SK-N-SH treated with all-trans-retinoic acid at 6 μM for 48 hours (cell line): Measurements from ENCODE around the gene HLCS.

Experiments
- ATAC-seq: fragments of 200-7000 bp; cut with Tn5 transposase; 3 replicates; pipeline ENCODE4 v1.9.1; 2020; ENCODE audit warnings: mild to moderate bottlenecking, moderate library complexity
- BACH2 ChIP-seq: fragments of 250-450 bp; sonication (Bioruptor Pico); IDR thresholded peaks from 2 replicates; pipeline ENCODE4 v1.9.0; 2021; ENCODE audit warnings: mild to moderate bottlenecking, borderline replicate concordance
- CREB5 ChIP-seq: fragments of 250-450 bp; sonication (Bioruptor Pico); IDR thresholded peaks from 2 replicates; pipeline ENCODE4 v1.5.1; 2020; ENCODE audit warnings: low read depth, mild to moderate bottlenecking, moderate library complexity
- CSDC2 ChIP-seq: fragments of 250-450 bp; sonication (Bioruptor Pico); IDR thresholded peaks from 2 replicates; pipeline ENCODE4 v1.5.0; 2020; ENCODE audit warnings: mild to moderate bottlenecking, moderate library complexity
- CSRNP3 ChIP-seq: fragments of 250-450 bp; sonication (Bioruptor Pico); IDR thresholded peaks from 2 replicates; pipeline ENCODE4 v1.5.1; 2021; ENCODE audit warnings: mild to moderate bottlenecking, moderate library complexity
- ESRRG ChIP-seq: fragments of 250-450 bp; sonication (Bioruptor Pico); IDR thresholded peaks from 2 replicates; pipeline ENCODE4 v1.6.1; 2021; ENCODE audit warnings: mild to moderate bottlenecking
- GLIS3 ChIP-seq: fragments of 250-450 bp; sonication (Bioruptor Pico); IDR thresholded peaks from 2 replicates; pipeline ENCODE4 v1.5.0; 2020; ENCODE audit warnings: mild to moderate bottlenecking, moderate library complexity
- OSR1 ChIP-seq: fragments of 250-450 bp; sonication (Bioruptor Pico); IDR thresholded peaks from 2 replicates; pipeline ENCODE4 v1.8.0; 2022; ENCODE audit warnings: moderate library complexity, mild to moderate bottlenecking, inconsistent platforms
- PATZ1 ChIP-seq: fragments of 250-450 bp; sonication (Bioruptor Pico); IDR thresholded peaks from 2 replicates; pipeline ENCODE4 v1.8.0; 2020; ENCODE audit warnings: mild to moderate bottlenecking, moderate library complexity, borderline replicate concordance
- POU6F1 ChIP-seq: fragments of 250-450 bp; sonication (Bioruptor Pico); IDR thresholded peaks from 2 replicates; pipeline ENCODE4 v1.8.0; 2021; ENCODE audit warnings: low read depth, mild to moderate bottlenecking, moderate library complexity, borderline replicate concordance
- PPARA ChIP-seq: fragments of 250-450 bp; sonication (Bioruptor Pico); IDR thresholded peaks from 2 replicates; pipeline ENCODE4 v1.5.0; 2020; ENCODE audit warnings: mild to moderate bottlenecking, borderline replicate concordance
- RARB ChIP-seq: fragments of 250-450 bp; sonication (Bioruptor Pico); IDR thresholded peaks from 2 replicates; pipeline ENCODE4 v1.8.0; 2021; ENCODE audit warnings: mild to moderate bottlenecking, moderate library complexity
- SNAI2 ChIP-seq: fragments of 250-450 bp; sonication (Bioruptor Pico); IDR thresholded peaks from 2 replicates; pipeline ENCODE4 v1.5.0; 2020; ENCODE audit warnings: mild to moderate bottlenecking, moderate library complexity
- TOX ChIP-seq: fragments of 250-450 bp; sonication (Bioruptor Pico); IDR thresholded peaks from 2 replicates; pipeline ENCODE4 v1.8.0; 2021; ENCODE audit warnings: mild to moderate bottlenecking, moderate library complexity, borderline replicate concordance
- TSHZ2 ChIP-seq: fragments of 250-450 bp; sonication (Bioruptor Pico); IDR thresholded peaks from 2 replicates; pipeline ENCODE4 v1.5.0; 2020; ENCODE audit warnings: mild to moderate bottlenecking, moderate library complexity
- ZFP3 ChIP-seq: fragments of 250-450 bp; sonication (Bioruptor Pico); IDR thresholded peaks from 2 replicates; pipeline ENCODE4 v1.5.0; 2020; ENCODE audit warnings: mild to moderate bottlenecking, moderate library complexity
- ZFP30 ChIP-seq: fragments of 450-650 bp; formaldehyde crosslinking; IDR thresholded peaks from 2 replicates; pipeline ENCODE4 v1.5.0; 2022; ENCODE audit warnings: mild to moderate bottlenecking, moderate library complexity
- ZNF565 ChIP-seq: fragments of 450-650 bp; formaldehyde crosslinking; conservative IDR thresholded peaks from 2 replicates; pipeline ENCODE4 v1.5.0; 2020; ENCODE audit warnings: low read depth, mild to moderate bottlenecking, moderate library complexity
- ZNF70 ChIP-seq: fragments of 450-650 bp; formaldehyde crosslinking; IDR thresholded peaks from 2 replicates; pipeline ENCODE4 v1.5.0; 2020; ENCODE audit warnings: mild to moderate bottlenecking, moderate library complexity
- ZNF8 ChIP-seq: fragments of 450-650 bp; formaldehyde crosslinking; IDR thresholded peaks from 2 replicates; pipeline ENCODE4 v1.5.0; 2020; ENCODE audit warnings: mild to moderate bottlenecking, moderate library complexity

Gene HLCS

GRCh38 chr21:36854391-36854790, 112.1 kb downstream of the HLCS start:
- no peak for TF ChIP-seq TSHZ2 (CRISPR knock-in tag)
- no peak for TF ChIP-seq RARB
- no peak for TF ChIP-seq SNAI2 (CRISPR knock-in tag)
- ATAC-seq = peak; percentile 78

- no peak for ATAC-seq
- TF ChIP-seq CSDC2 (CRISPR knock-in tag) (no peak), ZNF8 (no peak), ZNF70 (no peak), GLIS3 (CRISPR knock-in tag) (no peak), PPARA (CRISPR knock-in tag) (no peak), OSR1 (CRISPR knock-in tag) (no peak), ZFP30 (CRISPR knock-in tag) (no peak), ESRRG (CRISPR knock-in tag) (no peak), BACH2 (CRISPR knock-in tag) (no peak), POU6F1 (CRISPR knock-in tag) (no peak), SNAI2 (CRISPR knock-in tag) (no peak), ZFP3 (no peak), CSRNP3 (CRISPR knock-in tag) (no peak), PATZ1 (CRISPR knock-in tag) (no peak), TSHZ2 (CRISPR knock-in tag) (no peak), ZNF565 (CRISPR knock-in tag) (no peak)
- TF ChIP-seq, all 23 proteins: peak for 0
Measured at GRCh38 chr21:36852864-36853263, 113.6 kb downstream of the HLCS start.

GRCh38 chr21:36852293-36852692, 114.2 kb downstream of the HLCS start:
- ATAC-seq = no peak
- TF ChIP-seq ZNF8 (no peak), TOX (CRISPR knock-in tag) (no peak), TSHZ2 (CRISPR knock-in tag) (no peak), GLIS3 (CRISPR knock-in tag) (no peak), CSDC2 (CRISPR knock-in tag) (no peak), ZNF565 (CRISPR knock-in tag) (no peak), CREB5 (CRISPR knock-in tag) (no peak)
